ENCODE data around the gene FBXL2. TPM values are rescaled to one million over a fixed set of nuclear protein-coding genes. Genes with fewer than 3 reads are reported as not detected.

The FBXL2 gene
- total and polyA plus RNA-seq, 4 donors, result 2.4 to 28.7 (median 6.5) TPM

DNA sequence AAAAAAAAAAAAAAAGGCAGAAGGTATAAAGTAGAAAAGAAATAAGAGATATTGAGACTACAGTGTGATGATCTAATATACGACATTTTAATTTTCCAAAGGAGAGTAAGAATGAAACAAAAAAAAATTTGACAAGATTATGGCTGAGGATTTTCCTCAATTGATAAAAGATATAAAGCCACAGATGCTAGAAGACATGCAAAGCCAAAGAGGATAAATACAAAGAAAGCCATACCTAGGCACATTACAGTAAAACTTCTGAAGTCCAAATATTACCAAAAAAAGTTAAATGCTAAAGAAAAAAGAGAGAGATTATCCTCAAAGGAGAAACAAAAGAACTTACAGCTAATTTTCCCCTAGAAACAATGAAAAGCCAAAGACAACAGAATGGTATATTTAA is 38.3 kb upstream of the FBXL2 start:
- 96 to 100% methylated on average over 1 of the region's 1 CpG for WGBS, 2 donors
- TF ChIP-seq, protein P1, sequence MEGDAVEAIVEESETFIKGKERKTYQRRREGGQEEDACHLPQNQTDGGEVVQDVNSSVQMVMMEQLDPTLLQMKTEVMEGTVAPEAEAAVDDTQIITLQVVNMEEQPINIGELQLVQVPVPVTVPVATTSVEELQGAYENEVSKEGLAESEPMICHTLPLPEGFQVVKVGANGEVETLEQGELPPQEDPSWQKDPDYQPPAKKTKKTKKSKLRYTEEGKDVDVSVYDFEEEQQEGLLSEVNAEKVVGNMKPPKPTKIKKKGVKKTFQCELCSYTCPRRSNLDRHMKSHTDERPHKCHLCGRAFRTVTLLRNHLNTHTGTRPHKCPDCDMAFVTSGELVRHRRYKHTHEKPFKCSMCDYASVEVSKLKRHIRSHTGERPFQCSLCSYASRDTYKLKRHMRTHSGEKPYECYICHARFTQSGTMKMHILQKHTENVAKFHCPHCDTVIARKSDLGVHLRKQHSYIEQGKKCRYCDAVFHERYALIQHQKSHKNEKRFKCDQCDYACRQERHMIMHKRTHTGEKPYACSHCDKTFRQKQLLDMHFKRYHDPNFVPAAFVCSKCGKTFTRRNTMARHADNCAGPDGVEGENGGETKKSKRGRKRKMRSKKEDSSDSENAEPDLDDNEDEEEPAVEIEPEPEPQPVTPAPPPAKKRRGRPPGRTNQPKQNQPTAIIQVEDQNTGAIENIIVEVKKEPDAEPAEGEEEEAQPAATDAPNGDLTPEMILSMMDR (IDR thresholded peaks at IDR 0.05; ENCODE audit: control extremely low read depth, extremely low read depth), result no peak

DNA sequence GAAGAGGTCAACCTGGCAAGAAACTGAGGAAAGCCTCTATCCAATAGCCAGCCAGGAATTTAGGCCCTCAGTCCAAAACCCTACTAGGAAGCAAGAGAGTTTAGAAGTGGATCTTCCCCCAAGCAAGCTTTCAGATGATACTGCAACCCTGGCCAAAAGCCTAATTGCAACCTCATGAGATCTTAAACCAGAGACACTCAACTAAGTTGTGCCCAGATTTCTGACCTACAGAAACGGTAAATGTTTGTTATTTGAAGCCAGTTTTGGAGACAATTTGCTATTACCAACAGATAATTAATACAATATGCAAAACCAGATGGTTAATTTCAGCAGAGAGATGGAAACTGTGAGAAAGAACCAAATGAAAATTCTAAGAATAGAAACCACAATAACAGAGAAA is 37.0 kb upstream of the FBXL2 start:
- Histone ChIP-seq H3K36me3 (ENCODE audit: control insufficient read depth in 4 of 4, insufficient read depth in 4 of 4, low read length in 4 of 4) (no peaks in the 10 kb centered on the region), H3K27ac (ENCODE audit: low read depth in 1 of 2, low read length in 1 of 2) (no peak overlapping the region), H3K27me3 (ENCODE audit: control insufficient read depth in 3 of 3, insufficient read depth in 3 of 3, low read length in 2 of 3) (no peaks in the 10 kb centered on the region), H3K9ac (ENCODE audit: insufficient read depth in 1 of 2, low read length in 2 of 2) (no peak overlapping the region), H3K4me3 (no peak overlapping the region), H3K4me1 (ENCODE audit: control insufficient read depth in 5 of 5, insufficient read depth in 5 of 5, low read length in 5 of 5) (no peaks in the 10 kb centered on the region), H3K9me3 (ENCODE audit: control insufficient read depth in 4 of 4, insufficient read depth in 3 of 4, low read length in 3 of 4) (no peaks in the 10 kb centered on the region)
- TF ChIP-seq, protein P1 (IDR thresholded peaks at IDR 0.05; ENCODE audit: control extremely low read depth, extremely low read depth), result no peak
- no peak for ATAC-seq (ENCODE audit: insufficient read depth, low FRiP score)
- no peak for DNase-seq
- WGBS, 2 donors, result 71 to 80% methylated on average over 1 of the region's 1 CpG

More for the DNA sequence above, 38.3 kb upstream of the FBXL2 start:
- Histone ChIP-seq H3K9me3 (ENCODE audit: control insufficient read depth in 4 of 4, insufficient read depth in 3 of 4, low read length in 3 of 4) (no peaks in the 10 kb centered on the region), H3K36me3 (ENCODE audit: control insufficient read depth in 4 of 4, insufficient read depth in 4 of 4, low read length in 4 of 4) (no peaks in the 10 kb centered on the region), H3K27me3 (ENCODE audit: control insufficient read depth in 3 of 3, insufficient read depth in 3 of 3, low read length in 2 of 3) (no peaks in the 10 kb centered on the region), H3K4me3 (no peak overlapping the region), H3K4me1 (ENCODE audit: control insufficient read depth in 5 of 5, insufficient read depth in 5 of 5, low read length in 5 of 5) (no peaks in the 10 kb centered on the region), H3K27ac (ENCODE audit: low read depth in 1 of 2, low read length in 1 of 2) (no peak overlapping the region), H3K9ac (ENCODE audit: insufficient read depth in 1 of 2, low read length in 2 of 2) (no peak overlapping the region)
- DNase-seq, result no peak
- no peak for ATAC-seq (ENCODE audit: insufficient read depth, low FRiP score)

DNA sequence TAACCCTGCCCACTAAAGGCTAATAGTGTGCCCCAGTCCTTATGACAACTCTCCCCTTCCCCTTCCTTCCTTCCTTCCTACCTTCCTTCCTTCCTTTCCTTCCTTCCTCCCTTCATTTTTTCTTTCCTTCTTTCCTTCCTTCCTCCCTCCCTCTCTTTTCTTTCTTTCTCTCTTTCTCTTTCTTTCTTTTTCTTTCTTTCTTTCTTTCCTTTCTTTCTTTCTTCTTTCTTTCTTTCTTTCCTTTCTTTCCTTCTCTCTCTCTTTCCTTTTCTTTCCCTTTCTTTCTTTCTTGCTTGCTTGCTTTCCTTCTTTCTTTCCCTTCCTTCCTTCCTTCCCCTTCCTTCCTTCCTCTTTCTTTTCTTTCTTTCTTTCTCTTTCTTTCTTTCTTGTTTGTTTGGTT is 30.5 kb upstream of the FBXL2 start:
- no peak for DNase-seq
- Histone ChIP-seq H3K27me3 (ENCODE audit: control insufficient read depth in 3 of 3, insufficient read depth in 3 of 3, low read length in 2 of 3) (no peaks in the 10 kb centered on the region), H3K27ac (ENCODE audit: low read depth in 1 of 2, low read length in 1 of 2) (no peak overlapping the region), H3K4me3 (no peak overlapping the region), H3K4me1 (ENCODE audit: control insufficient read depth in 5 of 5, insufficient read depth in 5 of 5, low read length in 5 of 5) (no peaks in the 10 kb centered on the region), H3K9ac (ENCODE audit: insufficient read depth in 1 of 2, low read length in 2 of 2) (no peak overlapping the region), H3K9me3 (ENCODE audit: control insufficient read depth in 4 of 4, insufficient read depth in 3 of 4, low read length in 3 of 4) (no peaks in the 10 kb centered on the region), H3K36me3 (ENCODE audit: control insufficient read depth in 4 of 4, insufficient read depth in 4 of 4, low read length in 4 of 4) (no peaks in the 10 kb centered on the region)
- ATAC-seq (ENCODE audit: insufficient read depth, low FRiP score), result no peak
- TF ChIP-seq, protein P1 (IDR thresholded peaks at IDR 0.05; ENCODE audit: control extremely low read depth, extremely low read depth), result no peak

DNA sequence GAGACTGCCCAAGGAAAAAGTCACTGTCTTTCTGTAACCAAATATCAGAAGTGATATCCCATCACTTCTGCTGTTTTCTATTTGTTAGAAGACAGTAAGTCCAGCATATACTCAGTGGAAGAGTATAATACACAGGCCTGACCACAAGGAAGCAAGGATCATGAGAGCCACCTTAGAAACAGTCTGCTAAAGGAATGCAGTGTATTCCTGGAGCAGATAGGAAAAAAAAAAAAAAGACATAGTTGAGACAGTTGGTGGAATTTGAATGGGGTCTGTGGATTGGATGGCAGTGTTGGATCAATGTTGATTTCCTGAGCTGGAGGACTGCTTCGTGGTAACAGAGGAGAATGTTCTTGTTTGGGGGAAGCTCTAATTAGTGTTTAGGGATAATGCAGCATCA is 26.5 kb upstream of the FBXL2 start:
- Histone ChIP-seq H3K4me3 (no peak overlapping the region), H3K27ac (ENCODE audit: low read depth in 1 of 2, low read length in 1 of 2) (no peak overlapping the region), H3K27me3 (ENCODE audit: control insufficient read depth in 3 of 3, insufficient read depth in 3 of 3, low read length in 2 of 3) (no peaks in the 10 kb centered on the region), H3K9ac (ENCODE audit: insufficient read depth in 1 of 2, low read length in 2 of 2) (no peak overlapping the region), H3K9me3 (ENCODE audit: control insufficient read depth in 4 of 4, insufficient read depth in 3 of 4, low read length in 3 of 4) (no peaks in the 10 kb centered on the region), H3K36me3 (ENCODE audit: control insufficient read depth in 4 of 4, insufficient read depth in 4 of 4, low read length in 4 of 4) (no peaks in the 10 kb centered on the region), H3K4me1 (ENCODE audit: control insufficient read depth in 5 of 5, insufficient read depth in 5 of 5, low read length in 5 of 5) (no peaks in the 10 kb centered on the region)
- 51 to 72% methylated on average over 1 of the region's 1 CpG for whole genome bisulfite sequencing, 2 donors
- no peak for ATAC-seq (ENCODE audit: insufficient read depth, low FRiP score)
- no peak for DNase-seq
- TF ChIP-seq, protein P1 (IDR thresholded peaks at IDR 0.05; ENCODE audit: control extremely low read depth, extremely low read depth), result no peak
